GM12801 (cell line): ENCODE data around the gene KIF6.

Experiments
- TF ChIP-seq, protein P1 (sequence below): IDR thresholded peaks from one replicate; pipeline ENCODE4 v1.5.1; 2011; ENCODE audit warnings: control low read depth; ENCODE audit not compliant: insufficient read length; ENCODE audit errors: extremely low read depth

KIF6 gene

DNA sequence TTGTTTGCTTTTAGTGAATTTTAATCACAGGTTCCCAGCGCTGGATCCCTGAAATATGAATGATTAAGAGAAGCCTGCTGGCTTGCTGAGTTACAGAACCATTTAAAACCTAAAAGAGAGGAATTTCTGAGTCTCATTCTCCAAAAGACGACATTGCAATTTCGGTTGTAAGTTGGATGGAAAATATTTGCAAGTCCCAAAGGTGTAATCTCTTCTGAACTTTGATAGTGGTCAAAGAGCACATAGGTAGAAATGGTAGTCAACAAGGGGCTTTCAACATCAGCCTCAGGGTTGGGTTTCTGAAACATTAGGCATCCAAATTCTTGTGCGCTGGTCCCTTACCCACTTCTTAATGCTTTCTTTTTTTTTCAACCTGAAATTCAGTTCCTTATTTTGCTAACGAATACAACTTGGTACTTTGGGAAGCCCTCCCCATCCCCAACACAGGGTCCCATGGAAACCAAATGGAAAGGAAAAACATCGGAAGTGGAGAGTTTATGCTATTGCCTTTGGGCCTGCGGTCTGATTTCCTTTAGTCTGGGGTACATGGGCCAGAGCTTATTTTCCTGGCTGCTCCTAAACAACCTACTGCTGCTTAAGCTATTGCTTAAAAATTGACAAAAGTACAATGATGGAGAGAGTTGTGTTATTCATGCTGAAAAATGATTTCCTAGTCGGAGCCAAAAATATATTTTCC lies 285.7 kb downstream of the KIF6 start:
- TF ChIP-seq, protein P1, sequence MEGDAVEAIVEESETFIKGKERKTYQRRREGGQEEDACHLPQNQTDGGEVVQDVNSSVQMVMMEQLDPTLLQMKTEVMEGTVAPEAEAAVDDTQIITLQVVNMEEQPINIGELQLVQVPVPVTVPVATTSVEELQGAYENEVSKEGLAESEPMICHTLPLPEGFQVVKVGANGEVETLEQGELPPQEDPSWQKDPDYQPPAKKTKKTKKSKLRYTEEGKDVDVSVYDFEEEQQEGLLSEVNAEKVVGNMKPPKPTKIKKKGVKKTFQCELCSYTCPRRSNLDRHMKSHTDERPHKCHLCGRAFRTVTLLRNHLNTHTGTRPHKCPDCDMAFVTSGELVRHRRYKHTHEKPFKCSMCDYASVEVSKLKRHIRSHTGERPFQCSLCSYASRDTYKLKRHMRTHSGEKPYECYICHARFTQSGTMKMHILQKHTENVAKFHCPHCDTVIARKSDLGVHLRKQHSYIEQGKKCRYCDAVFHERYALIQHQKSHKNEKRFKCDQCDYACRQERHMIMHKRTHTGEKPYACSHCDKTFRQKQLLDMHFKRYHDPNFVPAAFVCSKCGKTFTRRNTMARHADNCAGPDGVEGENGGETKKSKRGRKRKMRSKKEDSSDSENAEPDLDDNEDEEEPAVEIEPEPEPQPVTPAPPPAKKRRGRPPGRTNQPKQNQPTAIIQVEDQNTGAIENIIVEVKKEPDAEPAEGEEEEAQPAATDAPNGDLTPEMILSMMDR, result no peak

DNA sequence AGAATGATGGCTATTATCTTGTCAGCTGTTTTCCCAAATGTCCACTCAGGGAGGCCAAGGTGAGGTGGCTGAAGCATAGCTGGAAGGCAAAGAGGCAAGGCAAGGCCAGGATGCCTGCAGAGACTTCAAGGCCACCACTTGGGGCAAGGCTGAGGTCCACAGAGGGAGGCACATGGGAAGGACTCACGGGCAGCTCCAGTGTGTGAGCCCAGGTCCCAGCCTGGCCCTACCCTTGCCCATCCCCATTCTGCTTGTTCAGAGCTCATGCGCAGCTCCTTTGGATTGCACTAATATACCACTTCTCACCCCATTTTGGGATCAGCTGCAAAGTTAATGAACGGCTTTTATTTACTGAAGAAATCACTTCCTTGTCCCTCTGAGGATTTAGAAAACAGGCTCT lies 291.6 kb downstream of the KIF6 start:
- TF ChIP-seq, protein P1, result no peak

DNA sequence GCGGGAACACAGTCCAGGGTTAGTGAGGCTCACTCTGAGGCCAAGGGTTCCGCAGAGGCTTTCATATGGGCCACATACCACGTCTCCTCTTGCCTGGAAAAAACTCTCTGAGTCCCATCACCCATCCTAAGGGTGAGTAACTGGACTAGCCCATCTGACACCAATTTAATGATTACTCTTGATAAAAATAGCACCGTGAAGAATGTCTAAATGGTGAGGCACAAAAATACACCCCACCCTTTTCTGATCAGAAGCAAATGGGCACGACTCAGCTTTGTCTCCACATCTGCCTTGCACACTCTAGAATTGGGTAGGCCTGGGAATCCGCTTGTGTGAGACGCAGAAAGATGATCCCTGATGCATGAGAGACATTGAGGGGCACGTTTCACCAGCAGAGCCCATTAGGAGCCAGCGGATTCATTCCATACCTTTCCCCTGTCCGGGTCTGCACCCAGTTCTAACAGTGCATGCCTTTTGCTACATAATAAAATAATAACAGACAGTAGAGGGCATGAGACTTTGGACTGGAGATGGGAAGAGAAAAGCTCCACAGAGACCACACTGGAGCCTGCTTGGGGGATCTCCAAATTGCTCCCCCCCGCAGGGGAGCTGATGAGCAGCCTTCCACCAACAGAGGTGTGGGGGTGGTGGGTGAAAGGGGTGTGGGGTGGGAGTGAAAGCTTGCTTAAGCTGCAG lies 292.7 kb downstream of the KIF6 start:
- TF ChIP-seq, protein P1, result no peak

DNA sequence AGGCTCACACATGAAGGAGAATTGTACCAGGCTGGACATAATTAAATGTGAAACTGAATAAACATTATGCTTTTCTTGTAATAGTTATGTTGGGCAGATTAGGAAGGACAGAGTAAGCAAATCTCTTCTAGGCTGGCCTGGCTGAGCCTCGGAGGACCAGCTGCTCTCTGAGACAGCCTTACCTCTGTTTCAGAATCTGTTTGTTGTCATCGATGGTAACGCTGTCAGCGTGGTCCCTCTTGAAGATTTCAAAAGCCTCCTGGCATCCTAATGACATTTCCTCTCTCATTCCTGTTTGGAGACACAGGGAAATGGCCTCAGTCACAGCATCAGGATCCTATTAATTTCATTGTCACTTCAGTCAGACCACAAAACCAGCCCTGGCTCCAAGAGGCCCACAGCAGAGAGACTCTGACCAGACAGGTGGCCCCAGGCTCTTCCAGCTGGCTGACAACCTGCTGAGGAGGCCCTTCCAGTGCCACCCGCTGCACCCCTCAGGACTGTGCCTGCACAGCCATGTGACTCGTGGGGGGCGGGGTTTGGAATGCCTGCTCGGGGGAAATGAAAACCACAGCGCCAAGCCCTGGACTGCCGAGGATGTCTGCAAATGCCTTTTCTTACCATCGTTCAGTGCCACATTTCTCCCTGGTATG lies 294.2 kb downstream of the KIF6 start:
- TF ChIP-seq, protein P1, result no peak

DNA sequence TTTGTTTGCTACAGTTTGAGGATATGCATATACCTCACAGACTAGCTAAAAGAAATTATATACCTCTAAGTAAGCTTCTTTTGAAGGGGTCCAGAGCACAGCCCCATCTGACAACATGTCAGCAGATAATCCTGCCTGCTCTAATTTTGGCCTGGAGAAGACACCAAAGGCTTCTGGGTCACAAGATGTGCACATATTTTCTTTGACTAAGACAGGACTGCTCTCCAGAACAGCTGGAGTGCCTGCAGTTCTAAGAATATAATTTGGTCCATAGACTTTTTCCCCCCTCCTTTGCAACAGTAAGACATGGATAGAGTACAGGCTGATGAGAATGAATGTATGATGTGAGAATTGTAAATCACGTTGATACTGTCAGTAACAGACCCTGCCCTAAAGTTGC lies 294.8 kb downstream of the KIF6 start:
- TF ChIP-seq, protein P1, result no peak

DNA sequence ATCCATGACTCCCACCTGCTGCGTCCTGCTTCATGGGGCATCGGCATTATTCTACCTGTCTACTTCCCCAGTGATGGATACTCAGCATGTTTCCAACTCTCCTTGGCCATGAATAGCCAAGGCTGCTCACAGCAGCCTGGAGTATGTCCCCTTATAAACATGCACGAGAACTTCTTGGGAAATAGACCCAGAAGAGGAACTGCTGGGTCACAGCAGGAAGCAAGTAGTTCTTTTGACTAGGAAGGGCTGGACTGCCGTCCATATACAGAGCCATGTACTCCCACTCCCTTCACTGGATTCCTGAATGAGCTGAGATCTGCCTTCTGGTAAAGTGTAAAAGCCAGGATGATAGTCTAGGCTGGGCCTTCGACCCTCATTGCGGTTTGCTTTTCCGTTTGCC lies 296.4 kb downstream of the KIF6 start:
- TF ChIP-seq, protein P1, result no peak

DNA sequence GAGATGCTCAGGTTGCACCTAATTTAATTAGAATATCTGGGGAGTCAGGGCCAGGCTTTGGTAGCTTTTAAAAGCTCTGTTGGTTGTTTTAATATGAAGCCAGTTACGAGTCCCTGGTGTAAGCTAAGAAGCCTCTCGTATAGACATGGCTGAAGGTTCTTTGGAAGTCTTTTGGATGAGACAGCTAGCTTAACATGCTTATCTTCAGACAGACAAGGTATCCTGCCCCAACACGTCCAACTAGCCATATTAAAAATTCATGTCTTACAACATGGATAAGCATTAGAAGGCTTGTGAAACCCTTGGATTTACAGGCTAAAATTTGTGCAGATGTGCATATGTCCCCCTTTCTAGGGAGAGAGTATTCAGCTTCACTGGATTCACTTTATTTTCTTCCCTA lies 297.1 kb downstream of the KIF6 start:
- TF ChIP-seq, protein P1, result no peak
